ENCODE measurements around the gene TCERG1L.

TCERG1L gene

DNA sequence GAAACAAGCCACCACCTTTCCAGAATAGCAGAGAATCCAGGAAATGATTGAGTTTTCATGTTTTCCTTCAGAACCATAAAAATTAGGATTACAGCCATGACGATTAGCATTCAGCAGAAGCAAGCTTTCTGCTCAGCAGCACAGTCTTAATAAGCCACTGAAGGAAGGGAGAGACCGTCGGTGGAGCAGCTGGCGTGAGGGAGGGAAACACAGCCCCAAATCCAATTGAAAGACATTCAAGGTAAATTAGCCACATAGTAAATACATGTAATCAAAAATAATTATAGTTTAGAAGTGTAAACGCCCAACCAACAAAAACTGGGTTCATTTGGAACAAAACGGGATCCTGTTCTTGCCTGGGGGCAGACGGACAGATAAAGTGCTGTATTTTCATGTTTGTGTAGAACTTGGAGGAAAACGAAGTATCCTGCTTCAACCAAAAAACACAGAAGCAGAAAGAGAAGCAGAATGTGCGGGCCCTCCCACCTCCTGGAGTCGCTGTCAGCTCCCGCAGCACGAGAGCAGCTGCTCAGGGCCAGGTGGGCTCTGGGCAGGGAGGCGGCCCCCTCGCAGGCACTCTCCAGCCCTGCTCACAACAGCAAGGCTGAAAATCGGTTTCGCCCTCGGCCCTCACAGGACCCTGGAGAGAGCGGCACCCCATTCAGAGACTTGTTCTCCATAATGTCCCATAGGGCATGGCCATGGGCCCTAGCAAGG lies 84.9 kb downstream of the TCERG1L start:
- no peak for DNase-seq (ENCODE audit: low read depth)

DNA sequence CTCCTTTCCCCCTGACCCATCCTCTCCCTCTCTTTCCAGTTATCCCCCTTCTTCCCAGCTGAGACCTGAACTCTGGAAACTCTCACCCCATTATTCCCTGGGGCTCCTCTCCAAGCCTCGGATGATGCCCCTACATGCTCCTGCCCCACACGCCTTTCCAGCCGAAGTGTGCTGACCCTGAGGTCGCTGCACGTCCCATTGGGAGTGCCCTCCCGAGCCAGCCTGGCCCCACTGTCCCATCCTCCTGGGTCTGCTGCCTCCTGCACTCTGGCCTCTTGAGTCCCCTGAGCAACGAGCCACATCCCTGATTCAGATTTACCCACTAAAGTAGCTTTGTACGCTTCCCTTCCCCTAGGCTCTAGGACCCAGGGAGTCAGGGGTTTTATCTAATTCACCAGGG lies 87.4 kb downstream of the TCERG1L start:
- DNase-seq (ENCODE audit: low read depth): no peak

DNA sequence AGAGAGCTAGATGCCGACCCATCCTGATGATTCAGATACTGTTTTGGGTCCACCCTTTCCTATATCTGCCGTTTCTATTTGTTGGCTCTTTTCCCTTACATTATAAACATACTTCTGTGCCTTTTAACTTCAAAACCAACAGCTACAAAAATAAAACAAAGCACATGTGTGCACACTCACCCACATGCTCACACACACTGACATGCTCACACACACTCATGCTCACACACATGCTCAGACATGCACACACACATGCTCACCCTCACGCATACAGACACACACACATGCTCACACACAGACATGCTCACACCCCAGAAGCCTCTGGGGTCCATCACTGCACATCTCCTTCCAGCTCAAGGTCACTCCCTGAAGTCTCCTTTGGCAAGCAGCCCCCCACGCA lies 88.1 kb downstream of the TCERG1L start:
- DNase-seq (ENCODE audit: low read depth): no peak

DNA sequence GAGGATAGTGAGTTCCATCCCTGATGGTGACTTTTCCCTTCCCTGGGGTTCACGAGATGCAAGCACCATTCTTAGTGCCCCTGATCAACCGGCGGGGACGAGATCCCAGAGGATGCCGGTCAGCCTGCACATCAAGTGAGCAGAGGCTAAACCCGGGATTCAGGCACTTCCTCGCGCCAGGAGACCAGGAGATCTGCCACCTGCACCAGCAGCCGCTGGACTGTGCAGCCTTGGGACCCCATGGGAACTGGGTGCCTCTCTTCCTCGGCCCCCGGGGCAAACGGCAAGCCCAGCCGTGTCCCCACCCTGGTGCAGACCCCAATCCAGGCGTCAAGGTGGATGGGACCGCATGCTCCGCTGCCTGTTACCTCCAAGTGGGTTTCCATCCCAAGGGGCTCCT lies 88.5 kb downstream of the TCERG1L start:
- no peak for DNase-seq (ENCODE audit: low read depth)

DNA sequence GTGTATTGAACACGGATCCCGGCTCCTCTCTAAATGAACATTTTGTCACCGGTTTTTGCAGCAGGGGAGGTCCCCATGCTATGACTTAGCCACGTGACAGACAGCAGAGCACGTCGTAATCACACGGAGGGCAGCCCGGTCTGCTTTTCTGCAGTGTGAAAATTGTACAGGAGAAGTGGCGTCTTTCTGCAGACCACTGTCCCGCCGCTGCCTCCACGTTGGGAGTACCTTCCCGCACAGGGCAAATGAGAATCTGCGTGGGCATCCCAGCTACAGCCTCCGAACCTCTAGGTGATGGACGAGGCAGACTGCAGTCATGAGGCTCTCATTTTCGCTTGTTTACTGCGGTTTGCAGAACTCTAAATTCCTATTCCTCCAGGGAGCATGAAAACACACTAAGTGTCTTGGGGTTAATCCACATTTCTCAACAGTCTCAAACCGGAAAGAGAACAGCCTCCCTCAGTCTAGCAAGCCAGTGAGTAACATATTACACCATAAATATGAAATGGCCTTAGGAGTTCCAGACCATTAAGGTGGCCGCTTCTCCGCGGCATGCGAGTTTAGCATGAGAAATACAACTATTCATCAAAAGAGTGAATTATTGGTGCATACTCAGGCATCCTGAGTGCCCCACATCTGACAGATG lies 89.8 kb downstream of the TCERG1L start:
- DNase-seq (ENCODE audit: low read depth): no peak

DNA sequence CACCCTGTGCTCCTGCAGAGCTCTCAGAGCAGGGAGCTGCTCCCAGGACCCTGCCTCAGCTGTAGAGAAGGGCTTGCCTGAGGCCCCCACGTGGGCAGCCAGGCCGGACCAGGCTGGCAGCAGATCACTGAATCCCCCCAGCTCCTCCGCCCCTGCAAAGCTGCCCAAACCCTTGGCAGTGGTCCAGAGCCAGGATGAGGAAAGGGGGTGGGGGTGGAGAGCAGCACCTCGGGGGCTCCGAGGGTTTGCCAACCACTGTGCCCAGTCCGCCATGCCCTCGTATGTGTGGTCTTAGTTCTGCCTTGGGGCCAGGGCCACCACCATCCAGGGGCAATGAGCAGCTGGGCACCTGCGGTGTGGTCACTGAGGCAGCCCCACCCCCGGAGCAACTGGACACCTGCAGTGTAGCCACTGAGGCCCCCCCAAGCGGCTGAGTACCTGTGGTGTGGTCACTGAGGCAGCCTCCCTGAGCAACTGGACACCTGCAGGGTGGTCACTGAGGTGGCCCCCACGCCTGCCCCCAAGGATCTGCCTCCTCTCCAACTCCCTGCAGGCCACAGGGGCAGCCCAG lies 90.8 kb downstream of the TCERG1L start:
- DNase-seq (ENCODE audit: low read depth): no peak

DNA sequence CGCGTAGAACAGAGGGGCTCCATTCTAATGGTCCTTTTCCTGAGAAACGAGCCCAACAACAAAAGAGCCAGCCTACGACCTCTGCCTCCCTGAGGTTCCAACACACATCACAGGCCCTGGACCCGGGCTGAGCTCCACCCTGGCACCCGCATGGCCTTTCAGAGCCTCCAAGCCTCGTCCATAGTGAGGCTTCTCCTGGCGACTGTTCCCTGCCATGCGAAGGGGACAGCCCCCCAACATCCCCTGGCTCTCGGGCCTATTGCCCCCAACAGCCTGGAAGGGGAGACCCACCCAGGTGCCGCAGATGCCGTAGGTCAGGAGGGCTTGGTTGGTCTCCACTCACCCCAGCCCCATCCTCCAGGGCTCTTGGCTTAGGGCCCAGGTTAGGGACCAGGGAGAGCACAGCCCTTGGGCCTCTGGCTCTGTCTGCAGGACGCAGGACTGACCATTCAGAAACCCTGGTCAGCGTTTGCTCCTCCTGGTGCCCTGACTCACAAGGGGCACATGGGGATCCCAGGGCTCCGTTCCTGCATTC lies 91.5 kb downstream of the TCERG1L start:
- DNase-seq (ENCODE audit: low read depth): no peak

DNA sequence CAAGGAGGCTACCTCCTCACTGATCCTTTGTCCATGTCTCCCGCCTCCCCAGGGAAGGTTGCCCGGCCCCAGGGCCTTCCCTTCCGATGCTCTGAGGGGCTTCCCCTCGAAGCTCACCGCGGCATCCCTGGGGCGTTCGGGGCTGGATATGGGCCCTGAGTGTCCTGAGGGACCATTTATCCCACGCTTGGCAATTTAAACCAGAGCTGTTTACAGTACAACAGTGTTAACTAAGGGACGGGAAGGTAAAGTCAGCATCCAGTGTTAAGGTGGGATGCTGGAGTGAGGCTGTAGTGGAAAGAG lies 92.0 kb downstream of the TCERG1L start:
- no peak for DNase-seq (ENCODE audit: low read depth)

DNA sequence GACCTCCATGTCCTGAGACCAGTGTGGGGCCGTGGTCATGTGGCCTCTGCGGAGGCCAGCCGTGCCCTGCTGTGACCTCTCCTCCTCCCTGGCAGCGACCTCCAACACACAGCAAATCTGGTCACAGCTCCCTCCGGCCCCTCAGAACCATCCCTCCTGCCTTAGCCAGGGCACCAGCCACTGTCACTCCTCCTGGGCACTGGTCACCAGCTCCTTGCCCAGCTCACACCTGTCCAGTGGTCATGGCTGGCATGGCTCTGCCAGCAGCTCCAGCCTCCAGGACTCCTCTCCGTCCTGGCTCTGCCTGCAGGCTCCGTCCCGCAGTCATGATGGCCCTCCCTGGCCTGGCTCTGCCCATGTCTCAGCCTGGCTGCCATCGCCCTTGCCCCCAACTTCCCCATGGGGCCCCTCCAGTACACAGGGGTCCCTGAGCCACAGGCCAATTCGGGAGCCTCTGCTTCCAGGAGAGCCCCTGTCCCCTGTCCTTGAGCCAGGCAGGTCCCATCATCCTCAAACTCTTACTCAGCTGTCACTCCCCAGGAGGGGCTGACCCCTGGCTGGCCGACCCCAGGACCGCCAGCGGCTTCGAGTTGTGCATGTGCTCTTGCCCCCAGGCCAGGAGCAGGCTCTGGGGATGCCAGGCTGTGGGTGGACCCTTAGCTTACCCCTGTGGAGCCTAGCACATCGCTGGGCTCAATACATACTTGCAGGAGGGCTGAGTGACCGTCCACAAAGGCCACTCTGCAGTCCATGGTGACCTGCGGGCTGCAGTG lies 92.5 kb downstream of the TCERG1L start:
- no peak for DNase-seq (ENCODE audit: low read depth)

DNA sequence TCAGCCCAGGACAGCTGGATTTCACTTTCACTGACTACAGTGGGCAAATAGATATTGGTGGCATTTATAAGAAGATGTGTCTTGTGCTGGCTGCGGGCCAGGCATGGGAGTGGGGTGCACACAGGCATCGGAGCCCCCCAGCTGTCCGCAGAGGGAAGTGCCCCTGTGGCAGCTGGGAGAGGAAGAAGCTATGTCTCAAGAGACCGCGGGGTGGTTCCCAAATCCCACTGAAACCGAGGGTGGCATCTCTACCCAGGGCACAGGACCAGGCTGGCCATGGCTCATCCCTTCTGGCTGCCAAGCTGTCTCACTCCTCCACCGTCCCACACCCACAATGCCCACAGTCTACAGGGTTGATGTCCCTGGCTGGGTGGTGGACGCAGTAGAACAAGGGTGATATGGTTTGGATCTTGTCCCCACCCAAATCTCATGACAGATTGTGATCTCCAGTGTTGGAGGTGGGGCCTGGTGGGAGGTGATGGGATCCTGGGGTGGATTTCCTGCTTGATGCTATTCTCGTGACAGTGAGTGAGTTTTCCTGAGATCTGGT lies 94.8 kb downstream of the TCERG1L start:
- no peak for DNase-seq (ENCODE audit: low read depth)

DNA sequence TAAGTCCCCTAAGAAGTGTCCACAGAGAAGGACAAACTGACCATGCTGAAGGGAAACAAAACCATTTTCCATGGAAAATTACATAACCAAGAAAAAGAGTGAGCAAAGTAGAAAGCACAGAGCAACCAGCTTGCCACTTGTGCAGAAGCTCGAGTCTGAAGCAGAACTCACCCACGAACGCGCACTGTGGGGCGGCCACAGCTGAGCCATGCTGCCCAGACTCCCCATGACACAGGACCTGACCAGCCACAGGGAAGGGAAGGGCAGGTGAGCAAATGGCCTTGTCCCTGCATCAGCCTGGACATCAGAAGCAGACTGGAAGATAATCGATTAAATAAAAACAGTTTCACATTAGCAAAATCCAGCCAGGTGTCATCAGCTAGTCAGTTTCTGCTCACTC lies 95.7 kb downstream of the TCERG1L start:
- DNase-seq (ENCODE audit: low read depth): no peak

DNA sequence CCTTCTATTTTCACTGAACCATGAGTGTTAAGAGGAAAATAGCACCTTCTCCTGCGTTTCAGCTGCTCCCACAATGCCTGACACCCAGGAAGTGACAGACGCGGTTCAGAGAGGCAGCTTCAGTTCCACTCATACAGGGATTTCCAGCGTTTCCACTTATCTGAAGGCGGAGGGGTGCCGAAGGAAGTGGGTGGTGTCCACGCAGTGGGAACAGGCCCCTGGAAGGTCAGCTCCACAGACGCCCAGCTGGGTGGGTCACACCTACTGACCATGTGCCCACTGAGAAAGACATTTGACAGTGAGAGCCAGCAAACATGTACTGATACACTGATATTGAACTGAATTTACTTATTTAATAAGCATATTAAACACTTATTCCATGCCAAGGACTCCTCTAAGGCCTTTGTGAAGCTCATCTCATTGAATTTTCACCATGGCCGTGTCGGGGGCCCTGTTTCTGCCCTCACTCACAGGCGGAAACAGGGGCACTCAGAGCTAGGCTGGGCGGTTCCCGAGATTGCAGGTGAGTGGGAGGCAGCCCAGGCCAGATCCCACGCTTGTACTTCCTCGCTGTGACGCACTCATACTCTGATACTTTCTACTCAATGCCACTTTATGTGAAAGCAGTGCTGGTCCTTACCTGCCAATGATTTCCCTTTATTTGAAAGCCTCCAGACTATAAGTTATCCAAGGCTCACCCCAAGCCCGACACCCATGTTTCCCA lies 96.8 kb downstream of the TCERG1L start:
- no peak for DNase-seq (ENCODE audit: low read depth)

DNA sequence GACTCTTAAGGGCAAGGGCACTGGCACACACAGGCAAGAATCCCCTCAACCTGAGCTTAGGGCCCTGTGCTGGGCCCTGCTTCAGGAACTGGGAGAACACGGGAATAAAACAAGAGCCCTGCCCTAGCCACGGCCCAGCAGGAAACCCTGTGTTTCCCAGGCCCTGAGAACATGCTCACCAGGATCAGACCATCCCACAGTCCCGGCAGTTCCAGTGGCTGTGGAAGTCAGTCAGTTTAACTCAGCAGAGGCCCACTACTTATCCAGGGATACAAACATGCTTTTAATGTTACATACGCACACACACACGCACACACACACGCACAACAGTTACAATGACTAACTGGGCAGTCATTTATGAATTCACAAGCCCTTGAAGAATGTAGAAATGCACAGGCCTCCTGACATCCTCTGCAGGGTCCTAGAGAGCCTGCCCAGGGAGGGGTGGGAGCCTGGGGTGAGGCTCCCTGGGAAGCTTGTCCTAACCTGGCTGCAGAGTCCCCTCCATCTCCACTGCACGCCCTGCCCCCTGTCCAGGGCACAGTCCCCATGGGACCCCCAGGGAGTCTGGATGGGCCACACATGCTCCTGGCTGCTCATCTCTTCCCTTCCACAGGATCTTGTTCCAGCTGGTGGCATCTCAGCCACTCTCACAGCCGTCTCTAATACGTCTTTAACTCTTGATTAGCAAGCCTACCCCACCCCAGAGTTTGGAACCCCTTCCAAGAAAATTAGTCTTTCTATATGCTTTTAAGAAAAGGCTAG lies 97.6 kb downstream of the TCERG1L start:
- no peak for DNase-seq (ENCODE audit: low read depth)

DNA sequence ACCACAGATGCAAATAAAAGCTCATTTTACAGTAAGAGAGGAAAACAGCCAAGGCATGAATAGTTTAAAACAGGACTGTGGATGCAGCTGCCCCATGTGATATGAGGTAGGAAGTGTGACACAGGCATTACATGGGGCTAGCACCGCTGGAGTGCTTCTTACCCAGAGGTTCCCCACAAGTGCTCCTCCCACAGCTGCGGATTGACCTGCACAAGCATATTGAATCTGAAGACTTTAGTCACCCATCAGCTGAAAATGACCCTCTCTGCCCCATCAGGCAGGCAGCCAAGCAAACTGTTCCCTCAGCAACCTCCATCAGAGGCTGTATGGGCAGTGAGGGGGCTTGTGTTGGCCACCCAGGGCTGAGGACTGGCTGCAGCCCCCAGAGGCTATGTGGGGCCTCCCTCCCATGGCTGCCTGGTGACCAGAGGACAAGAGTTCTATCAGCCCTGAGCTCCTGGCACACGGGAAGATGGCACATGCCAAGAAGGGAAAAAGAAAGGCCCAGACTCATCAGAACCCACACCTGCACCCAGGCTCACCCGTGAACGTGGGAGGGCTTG lies 98.7 kb downstream of the TCERG1L start:
- no peak for DNase-seq (ENCODE audit: low read depth)

DNA sequence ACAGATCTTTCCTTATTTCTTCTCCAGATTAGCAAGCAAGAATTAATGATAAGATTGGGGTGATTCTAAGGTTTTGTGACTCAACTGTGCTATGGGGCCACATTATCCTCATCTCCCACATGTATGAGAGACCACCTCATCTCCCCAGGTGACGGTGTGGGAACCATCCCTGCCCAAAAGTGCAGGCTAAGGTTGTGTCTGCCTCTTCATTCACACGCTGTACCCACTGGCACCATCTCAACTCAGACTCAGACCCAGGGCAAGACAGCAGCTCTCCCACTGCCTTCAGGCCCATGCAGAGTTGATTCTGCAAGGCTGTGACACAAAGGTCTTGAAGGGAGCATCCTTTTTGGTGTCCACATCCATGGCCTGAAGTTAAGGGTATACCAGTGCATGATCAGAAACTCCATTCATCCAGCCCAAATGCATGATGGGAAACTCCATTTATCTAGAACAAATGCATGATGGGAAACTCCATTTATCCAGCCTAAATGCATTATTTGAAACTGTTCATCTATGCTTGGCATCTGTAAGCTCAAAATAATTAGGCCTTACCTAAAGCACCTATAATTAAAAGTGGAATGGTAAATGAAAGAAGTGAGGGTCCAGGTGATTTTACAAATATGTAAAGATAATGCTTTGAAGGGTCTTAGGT lies 99.4 kb downstream of the TCERG1L start:
- DNase-seq (ENCODE audit: low read depth): no peak

DNA sequence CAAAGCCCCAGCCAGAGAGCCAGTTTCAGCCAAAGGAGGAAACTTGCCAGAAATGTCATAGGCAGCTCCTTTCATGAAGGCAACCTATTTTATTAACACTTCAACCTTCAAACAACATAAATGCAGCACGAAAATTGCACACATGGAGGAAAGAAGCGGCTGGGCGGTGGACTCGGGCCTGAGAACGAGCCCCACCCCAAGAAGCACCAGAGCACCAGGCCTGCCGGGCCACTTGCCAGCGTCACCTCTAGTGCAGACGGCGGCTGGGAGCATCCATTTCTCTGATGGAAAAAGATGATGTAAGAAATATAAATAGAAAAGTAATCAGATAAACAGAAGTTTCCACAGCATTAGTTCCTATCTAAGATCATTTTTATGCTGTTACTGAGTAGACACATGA lies 100.0 kb downstream of the TCERG1L start:
- no peak for DNase-seq (ENCODE audit: low read depth)

DNA sequence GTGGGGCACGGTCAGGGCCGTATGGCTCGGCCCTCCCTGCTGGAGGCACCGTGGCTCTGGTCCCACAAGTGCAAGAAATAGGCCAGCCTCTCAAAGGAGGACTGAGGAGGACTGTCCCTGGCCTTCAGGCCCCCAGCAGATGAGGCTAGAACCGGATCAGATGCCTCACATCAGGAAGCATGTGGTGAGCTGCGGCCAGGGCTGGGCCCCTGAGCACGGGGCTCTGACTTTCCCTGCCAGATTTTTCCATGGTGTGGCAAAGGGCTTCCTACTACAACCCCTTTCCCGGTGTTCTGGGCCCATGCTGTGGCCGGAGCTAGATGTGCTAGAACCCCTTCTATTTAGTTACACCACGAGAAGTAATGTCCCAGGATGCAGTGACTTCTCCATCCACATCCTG lies 100.4 kb downstream of the TCERG1L start:
- no peak for DNase-seq (ENCODE audit: low read depth)

DNA sequence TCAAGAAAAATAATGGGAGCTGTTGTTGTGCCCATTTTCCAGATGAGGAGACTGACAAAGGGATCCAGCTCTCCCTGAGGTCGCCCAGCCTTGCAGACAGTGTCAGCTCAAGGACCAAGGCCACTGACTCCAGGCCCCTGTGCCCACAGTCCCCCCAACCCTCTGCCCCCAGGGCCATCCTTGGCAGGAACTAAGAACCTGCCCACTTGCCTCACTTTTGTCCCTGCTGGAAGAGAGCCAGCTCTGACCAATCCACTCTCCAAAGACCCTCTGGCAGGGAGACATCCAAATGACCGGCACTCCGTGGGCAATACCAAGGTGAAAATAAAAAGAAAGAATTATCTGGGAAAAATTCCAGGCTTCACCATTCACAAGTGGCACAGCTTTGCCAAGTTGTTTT lies 101.3 kb downstream of the TCERG1L start:
- DNase-seq (ENCODE audit: low read depth): no peak

DNA sequence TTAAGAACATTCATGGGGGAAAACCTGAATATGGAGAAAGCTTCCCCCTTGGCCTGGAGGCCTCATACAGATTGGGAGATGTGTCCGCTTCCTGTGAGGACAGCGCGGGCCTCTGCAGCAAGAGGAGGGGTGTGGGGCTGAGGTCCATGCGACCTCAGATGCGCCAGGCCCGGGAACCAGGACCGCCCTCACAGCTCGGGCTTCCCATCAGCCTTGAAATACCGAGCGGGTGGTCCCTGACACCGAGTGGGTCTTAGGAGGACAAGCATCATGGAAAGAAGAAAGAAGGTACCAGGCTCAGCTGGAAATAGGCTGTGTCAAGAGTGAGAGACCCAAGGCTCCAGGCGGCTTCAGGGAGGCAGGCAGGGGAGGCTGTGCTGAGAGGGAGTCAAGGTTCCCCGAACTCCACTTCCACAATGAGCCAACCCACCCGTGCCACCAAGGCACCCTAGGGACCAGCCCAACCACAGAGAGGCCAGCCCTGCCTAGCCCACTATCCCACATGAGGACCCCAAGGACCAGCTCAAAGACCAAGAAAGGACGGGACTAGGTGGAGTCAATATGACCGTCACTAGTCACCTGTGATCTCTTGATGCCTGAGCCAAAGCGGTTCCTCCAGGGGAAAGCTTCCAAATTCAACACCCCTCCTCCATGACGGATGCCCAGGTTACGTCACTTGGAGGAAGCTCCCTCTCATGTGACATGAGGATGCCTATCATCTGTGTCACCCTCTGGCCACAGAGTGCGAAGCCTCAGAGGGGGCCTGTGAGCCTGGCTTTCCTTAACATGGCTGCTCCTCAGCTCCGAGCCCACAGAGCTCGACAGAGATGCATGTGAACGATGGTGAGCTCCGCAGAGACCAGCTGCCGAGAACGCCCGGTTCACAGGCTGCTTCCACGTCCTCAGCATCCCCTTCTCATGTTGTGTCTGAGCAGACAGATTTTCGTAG lies 103.7 kb downstream of the TCERG1L start:
- no peak for DNase-seq (ENCODE audit: low read depth)

Data from amniotic epithelial cell (primary cell).